OCI-LY1 (cell line): ENCODE measurements around the gene HYAL3.

ENCODE experiments used
- H2AFZ ChIP-seq: fragments of 200-600 bp; sonication (generic), shearing (Covaris generic); 2 replicates; pipeline ENCODE4 v1.6.0; 2014; ENCODE audit warnings: antibody characterized with exemption, mild to moderate bottlenecking, low read length
- H3F3A ChIP-seq: fragments of 200-600 bp; sonication (generic), shearing (Covaris generic); 2 replicates; pipeline ENCODE4 v1.6.0; 2014; ENCODE audit warnings: mild to moderate bottlenecking, antibody characterized with exemption, low read length, moderate library complexity; ENCODE audit not compliant: insufficient read depth
- H3K27ac ChIP-seq: fragments of 200-600 bp; sonication (generic); 2 replicates; pipeline ENCODE4 v1.5.1; 2014; ENCODE audit warnings: low read length, mixed run types, mild to moderate bottlenecking, low read depth; ENCODE audit not compliant: poor library complexity, severe bottlenecking
- H3K27me3 ChIP-seq: fragments of 200-600 bp; sonication (generic); 2 replicates; pipeline ENCODE4 v1.6.0; 2014; ENCODE audit warnings: antibody characterized with exemption, mild to moderate bottlenecking, low read length, moderate library complexity; ENCODE audit not compliant: insufficient read depth
- H3K36me3 ChIP-seq: fragments of 200-600 bp; sonication (generic); 2 replicates; pipeline ENCODE4 v1.6.1; 2014; ENCODE audit warnings: mild to moderate bottlenecking, antibody characterized with exemption, low read length, moderate library complexity, mixed read lengths; ENCODE audit not compliant: insufficient read depth
- H3K4me1 ChIP-seq: fragments of 200-600 bp; sonication (generic); 2 replicates; pipeline ENCODE4 v1.5.1; 2014; ENCODE audit warnings: mild to moderate bottlenecking, low read length, moderate library complexity; ENCODE audit not compliant: insufficient read depth, severe bottlenecking
- H3K4me2 ChIP-seq: fragments of 200-600 bp; sonication (generic), shearing (Covaris generic); 2 replicates; pipeline ENCODE4 v1.6.1; 2014; ENCODE audit warnings: low read length
- H3K4me3 ChIP-seq: fragments of 200-600 bp; sonication (generic); 2 replicates; pipeline ENCODE4 v1.5.1; 2014; ENCODE audit warnings: low read length, low read depth, mild to moderate bottlenecking, mixed read lengths; ENCODE audit not compliant: poor library complexity, severe bottlenecking
- H3K79me2 ChIP-seq: fragments of 200-600 bp; shearing (Covaris generic); 2 replicates; pipeline ENCODE4 v1.6.1; 2016; ENCODE audit warnings: mixed run types, low read length, mixed read lengths; ENCODE audit not compliant: insufficient read depth
- H3K9ac ChIP-seq: fragments of 200-600 bp; sonication (generic), shearing (Covaris generic); 2 replicates; pipeline ENCODE4 v1.6.1; 2014; ENCODE audit warnings: mild to moderate bottlenecking, low read length, mixed read lengths
- H3K9me2 ChIP-seq: fragments of 200-600 bp; sonication (generic), shearing (Covaris generic); 2 replicates; pipeline ENCODE4 v1.6.1; 2014; ENCODE audit warnings: low read depth, mild to moderate bottlenecking, low read length, mixed read lengths
- H3K9me3 ChIP-seq: fragments of 200-600 bp; shearing (Covaris generic); 2 replicates; pipeline ENCODE4 v1.6.1; 2014; ENCODE audit warnings: low read length, mixed read lengths
- H4K20me1 ChIP-seq: fragments of 200-600 bp; sonication (generic), shearing (Covaris generic); 2 replicates; pipeline ENCODE4 v1.6.0; 2016; ENCODE audit warnings: mild to moderate bottlenecking, low read length; ENCODE audit not compliant: insufficient read depth
- EZH2 ChIP-seq: fragments of 200-600 bp; sonication (generic), shearing (Covaris generic); IDR thresholded peaks from 2 replicates; pipeline ENCODE4 v1.8.0; 2017; ENCODE audit warnings: borderline replicate concordance, mixed run types, mild to moderate bottlenecking, antibody characterized with exemption, low read length, moderate library complexity, mixed read lengths
- TF ChIP-seq, protein P1 (sequence below): fragments of 200-600 bp; sonication (generic), shearing (Covaris generic); IDR thresholded peaks from 2 replicates; pipeline ENCODE4 v1.5.1; 2017; ENCODE audit warnings: mild to moderate bottlenecking, antibody characterized with exemption, low read length, moderate library complexity, mixed read lengths

HYAL3 gene

DNA sequence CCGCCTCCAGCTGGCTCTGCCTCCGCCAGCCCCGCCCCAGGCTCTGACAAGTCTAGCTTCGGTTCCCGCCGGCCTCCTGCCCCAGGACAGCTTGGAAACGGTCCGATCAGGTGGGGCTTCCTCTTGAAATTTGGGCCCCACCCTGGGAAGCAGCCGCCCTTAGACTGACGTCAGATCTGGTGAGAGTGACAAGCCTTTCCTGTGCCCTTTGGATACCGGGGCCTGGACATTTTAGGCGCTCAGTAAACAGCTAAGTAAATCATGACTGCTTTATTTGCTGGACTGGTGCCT, 378 bp upstream of the HYAL3 start:
- peaks cover 21% of the 10 kb centered on the region for H3K4me1 ChIP-seq
- H3K36me3 ChIP-seq = no peaks in the 10 kb centered on the region

DNA sequence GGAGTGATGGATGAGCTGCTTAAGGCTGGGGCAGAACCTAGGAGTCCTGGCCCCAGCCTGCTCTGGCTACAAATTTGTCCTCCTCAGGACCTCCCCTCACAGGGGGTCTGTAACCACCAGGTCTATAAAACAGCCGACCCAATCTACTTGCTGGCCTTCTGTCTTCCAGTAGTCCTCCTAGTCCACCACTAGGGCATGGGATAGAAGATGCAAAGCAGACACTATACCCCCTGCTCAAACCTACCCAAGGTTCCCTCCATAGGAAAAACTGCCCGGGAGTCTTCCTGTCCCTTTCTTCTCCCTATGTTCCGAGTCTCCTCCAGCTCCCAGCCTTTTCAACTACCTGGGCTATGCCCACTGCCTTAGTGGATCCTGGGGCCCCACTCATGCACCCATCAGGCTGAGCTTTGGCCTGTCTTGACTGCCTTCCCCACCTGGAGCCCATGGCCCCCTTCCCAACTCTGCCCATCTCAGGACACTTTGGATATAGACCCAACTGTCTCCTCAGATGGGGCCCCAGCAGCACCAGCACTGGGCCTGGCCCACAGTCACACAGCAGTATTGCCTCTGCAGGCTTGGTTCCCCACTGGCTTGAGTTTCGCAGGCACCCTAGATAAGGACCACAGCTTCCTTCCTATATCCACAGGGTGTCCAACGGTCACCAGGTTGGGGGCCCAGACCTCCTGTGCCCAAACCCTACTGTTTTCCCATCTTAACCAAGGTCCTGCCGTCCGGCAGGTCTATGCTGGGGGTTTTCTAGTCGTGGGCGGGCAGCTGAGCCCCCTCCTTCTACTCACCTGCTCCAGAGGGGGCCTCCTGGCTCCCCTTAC, 1.1 kb downstream of the HYAL3 start:
- H3K36me3 ChIP-seq = no peaks in the 10 kb centered on the region
- H2AFZ ChIP-seq = no peak overlapping the region
- H3K9me2 ChIP-seq = no peaks in the 10 kb centered on the region
- TF ChIP-seq, protein P1, sequence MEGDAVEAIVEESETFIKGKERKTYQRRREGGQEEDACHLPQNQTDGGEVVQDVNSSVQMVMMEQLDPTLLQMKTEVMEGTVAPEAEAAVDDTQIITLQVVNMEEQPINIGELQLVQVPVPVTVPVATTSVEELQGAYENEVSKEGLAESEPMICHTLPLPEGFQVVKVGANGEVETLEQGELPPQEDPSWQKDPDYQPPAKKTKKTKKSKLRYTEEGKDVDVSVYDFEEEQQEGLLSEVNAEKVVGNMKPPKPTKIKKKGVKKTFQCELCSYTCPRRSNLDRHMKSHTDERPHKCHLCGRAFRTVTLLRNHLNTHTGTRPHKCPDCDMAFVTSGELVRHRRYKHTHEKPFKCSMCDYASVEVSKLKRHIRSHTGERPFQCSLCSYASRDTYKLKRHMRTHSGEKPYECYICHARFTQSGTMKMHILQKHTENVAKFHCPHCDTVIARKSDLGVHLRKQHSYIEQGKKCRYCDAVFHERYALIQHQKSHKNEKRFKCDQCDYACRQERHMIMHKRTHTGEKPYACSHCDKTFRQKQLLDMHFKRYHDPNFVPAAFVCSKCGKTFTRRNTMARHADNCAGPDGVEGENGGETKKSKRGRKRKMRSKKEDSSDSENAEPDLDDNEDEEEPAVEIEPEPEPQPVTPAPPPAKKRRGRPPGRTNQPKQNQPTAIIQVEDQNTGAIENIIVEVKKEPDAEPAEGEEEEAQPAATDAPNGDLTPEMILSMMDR = no peak
- TF ChIP-seq EZH2 = no peak
- H3F3A ChIP-seq = no peaks in the 10 kb centered on the region
- no peaks in the 10 kb centered on the region for H3K9me3 ChIP-seq
- peak overlapping the region; percentile 89; the same call in 1 of the 2 replicates for H3K9ac ChIP-seq
- H4K20me1 ChIP-seq = no peaks in the 10 kb centered on the region
- no peak overlapping the region for H3K27ac ChIP-seq
- H3K79me2 ChIP-seq = no peaks in the 10 kb centered on the region
- H3K4me3 ChIP-seq = peak overlapping the region; percentile 93
- H3K27me3 ChIP-seq = no peaks in the 10 kb centered on the region
- peaks cover 21% of the 10 kb centered on the region for H3K4me1 ChIP-seq
- peak overlapping the region; percentile 98 for H3K4me2 ChIP-seq

More for the DNA sequence above, 378 bp upstream of the HYAL3 start:
- Histone ChIP-seq H3K27me3 (no peaks in the 10 kb centered on the region), H3K4me3 (peak overlapping the region; percentile 93), H4K20me1 (no peaks in the 10 kb centered on the region), H3K9ac (peak overlapping the region; percentile 79), H3K79me2 (no peaks in the 10 kb centered on the region), H3K9me2 (no peaks in the 10 kb centered on the region), H3F3A (no peaks in the 10 kb centered on the region), H3K4me2 (peak overlapping the region; percentile 91), H3K27ac (peak overlapping the region; percentile 67), H3K9me3 (no peaks in the 10 kb centered on the region), H2AFZ (no peak overlapping the region)
- TF ChIP-seq, protein P1 = no peak
- TF ChIP-seq EZH2 = no peak

DNA sequence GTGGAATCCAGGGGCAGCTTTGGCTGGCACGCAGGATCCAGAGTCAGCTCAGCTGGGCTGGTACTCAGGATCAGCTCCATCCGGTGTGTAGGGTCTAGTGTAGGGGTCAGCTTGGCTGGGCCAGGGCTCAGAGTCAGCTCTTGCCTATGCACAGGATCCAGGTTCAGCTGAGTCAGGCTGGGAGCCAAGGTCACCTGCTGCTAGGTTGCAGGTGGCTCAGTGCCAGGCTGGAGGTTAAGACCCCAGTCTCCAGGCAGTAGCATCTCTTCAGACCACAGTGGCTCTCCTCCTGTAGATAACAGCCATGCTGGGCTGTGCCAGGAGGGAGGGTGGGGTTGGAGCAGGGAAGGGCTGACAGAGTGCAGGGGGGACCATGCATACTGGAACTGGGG, 1.8 kb downstream of the HYAL3 start:
- H3F3A ChIP-seq = no peaks in the 10 kb centered on the region
- no peaks in the 10 kb centered on the region for H4K20me1 ChIP-seq
- H3K36me3 ChIP-seq = no peaks in the 10 kb centered on the region
- H3K9me3 ChIP-seq = no peaks in the 10 kb centered on the region
- TF ChIP-seq, protein P1 = no peak
- no peak for TF ChIP-seq EZH2
- H3K27me3 ChIP-seq = no peaks in the 10 kb centered on the region
- no peaks in the 10 kb centered on the region for H3K79me2 ChIP-seq
- H2AFZ ChIP-seq = no peak overlapping the region
- no peaks in the 10 kb centered on the region for H3K9me2 ChIP-seq
- no peak overlapping the region for H3K27ac ChIP-seq
- H3K9ac ChIP-seq = no peak overlapping the region
- no peak overlapping the region for H3K4me3 ChIP-seq
- peaks cover 28% of the 10 kb centered on the region for H3K4me1 ChIP-seq
- H3K4me2 ChIP-seq = no peak overlapping the region
